K562 (cell line): ENCODE measurements around the gene MOK.

Source experiments
- IRF2 ChIP-seq: sonication (generic); formaldehyde crosslinking; IDR thresholded peaks from 2 replicates; pipeline ENCODE4 v1.8.1; 2022; ENCODE audit warnings: mild to moderate bottlenecking, missing genetic modification reagents
- NFIC ChIP-seq: fragments of 450-650 bp; IDR thresholded peaks from 2 replicates; pipeline ENCODE4 v1.6.1; 2017; ENCODE audit warnings: mild to moderate bottlenecking, inconsistent platforms
- POLR2B ChIP-seq: fragments of 450-650 bp; IDR thresholded peaks from 2 replicates; pipeline ENCODE4 v1.6.1; 2018; ENCODE audit warnings: low read depth; ENCODE audit not compliant: partially characterized antibody
- RFX5 ChIP-seq: IDR thresholded peaks from 2 replicates; pipeline ENCODE4 v1.6.1; 2011; ENCODE audit warnings: low read depth, mild to moderate bottlenecking, improper control_type of control experiment, low read length
- YY1 ChIP-seq, 3 experiments: IDR thresholded peaks; 2 replicates each; pipeline ENCODE4 v1.6.1; 2011; ENCODE audit warnings: low read length in 2 of 3, mild to moderate bottlenecking in 2 of 3, moderate library complexity in 2 of 3, borderline replicate concordance in 1 of 3, control low read depth in 1 of 3, low read depth in 1 of 3; ENCODE audit not compliant: insufficient read depth in 3 of 3, insufficient replicate concordance in 2 of 3, control insufficient read depth in 1 of 3, insufficient read length in 1 of 3; ENCODE audit errors: extremely low read depth in 1 of 3
- ZBTB7A ChIP-seq: IDR thresholded peaks from 2 replicates; pipeline ENCODE4 v1.6.1; 2011; ENCODE audit warnings: low read depth, mild to moderate bottlenecking, low read length, moderate library complexity, borderline replicate concordance; ENCODE audit not compliant: control insufficient read depth
- TF ChIP-seq, protein P1 (sequence below), 2 experiments: fragments of 450-650 bp; formaldehyde crosslinking in 1 of 2; IDR thresholded peaks; 2 replicates each; pipeline versions ENCODE4 v1.4.0 to v1.6.1; 2014 to 2020; ENCODE audit warnings: mild to moderate bottlenecking in 2 of 2, borderline replicate concordance in 1 of 2, low read depth in 1 of 2
- TF ChIP-seq, protein P2 (sequence below): fragments of 450-650 bp; IDR thresholded peaks from 2 replicates; pipeline ENCODE4 v1.6.1; 2018; ENCODE audit not compliant: partially characterized antibody
- TF ChIP-seq, protein P3 (sequence below), 3 experiments: IDR thresholded peaks in 2 of 3; conservative IDR thresholded peaks in 1 of 3; 2 replicates each; pipeline ENCODE4 v1.5.1; 2011 to 2012; ENCODE audit warnings: low read length in 3 of 3, mild to moderate bottlenecking in 3 of 3, control low read depth in 2 of 3, improper control_type of control experiment in 1 of 3, inconsistent platforms in 1 of 3, low read depth in 1 of 3, mixed read lengths in 1 of 3, moderate library complexity in 1 of 3; ENCODE audit not compliant: insufficient read depth in 2 of 3
- TF ChIP-seq, protein P4 (sequence below): sonication (generic); formaldehyde crosslinking; IDR thresholded peaks from 2 replicates; pipeline ENCODE4 v1.8.0; 2022; ENCODE audit warnings: missing genetic modification reagents, mild to moderate bottlenecking, borderline replicate concordance

DNA sequence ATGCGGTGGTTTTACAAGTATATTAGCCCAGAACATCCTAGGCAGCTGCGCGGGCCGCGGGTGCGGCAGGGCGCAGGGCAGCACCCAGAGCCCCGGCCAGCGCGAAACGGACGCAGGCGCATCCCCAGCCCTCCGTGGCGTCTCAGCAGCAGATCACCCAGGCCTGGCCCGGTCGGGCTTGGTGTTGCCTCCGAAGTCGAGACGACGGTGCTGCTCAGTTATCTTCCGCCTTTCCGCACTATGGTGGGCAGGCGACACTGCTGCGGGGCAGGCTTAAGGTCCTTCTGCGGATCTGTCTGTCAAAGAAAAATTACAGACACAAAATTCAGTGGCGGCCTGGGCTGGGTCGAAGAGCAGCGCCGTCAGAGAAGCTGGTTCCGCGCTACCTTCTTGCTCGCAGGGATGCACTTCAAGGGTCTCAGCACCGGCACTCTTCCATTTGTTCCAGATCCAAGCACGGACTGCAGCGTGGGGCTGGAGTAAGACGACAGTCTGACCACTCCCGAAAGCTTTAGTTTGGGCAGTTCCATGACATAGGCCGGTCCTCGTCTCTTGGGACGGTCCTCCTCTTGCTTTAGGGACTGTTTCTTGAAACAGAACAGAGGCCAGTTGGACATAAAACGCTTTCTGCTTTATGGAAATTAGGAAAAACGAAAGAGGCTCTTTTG, 75.8 kb downstream of the MOK start:
- TF ChIP-seq NFIC (no peak), ZBTB7A (no peak), YY1 (IDR thresholded peaks at IDR 0.05; ENCODE audit: borderline replicate concordance in 1 of 3, control insufficient read depth in 1 of 3, extremely low read depth in 1 of 3, insufficient read depth in 3 of 3, insufficient read length in 1 of 3, insufficient replicate concordance in 2 of 3, low read depth in 1 of 3, low read length in 2 of 3) (no peak), POLR2B (no peak), RFX5 (no peak), IRF2 (CRISPR knock-in tag) (no peak)
- TF ChIP-seq, protein P1, sequence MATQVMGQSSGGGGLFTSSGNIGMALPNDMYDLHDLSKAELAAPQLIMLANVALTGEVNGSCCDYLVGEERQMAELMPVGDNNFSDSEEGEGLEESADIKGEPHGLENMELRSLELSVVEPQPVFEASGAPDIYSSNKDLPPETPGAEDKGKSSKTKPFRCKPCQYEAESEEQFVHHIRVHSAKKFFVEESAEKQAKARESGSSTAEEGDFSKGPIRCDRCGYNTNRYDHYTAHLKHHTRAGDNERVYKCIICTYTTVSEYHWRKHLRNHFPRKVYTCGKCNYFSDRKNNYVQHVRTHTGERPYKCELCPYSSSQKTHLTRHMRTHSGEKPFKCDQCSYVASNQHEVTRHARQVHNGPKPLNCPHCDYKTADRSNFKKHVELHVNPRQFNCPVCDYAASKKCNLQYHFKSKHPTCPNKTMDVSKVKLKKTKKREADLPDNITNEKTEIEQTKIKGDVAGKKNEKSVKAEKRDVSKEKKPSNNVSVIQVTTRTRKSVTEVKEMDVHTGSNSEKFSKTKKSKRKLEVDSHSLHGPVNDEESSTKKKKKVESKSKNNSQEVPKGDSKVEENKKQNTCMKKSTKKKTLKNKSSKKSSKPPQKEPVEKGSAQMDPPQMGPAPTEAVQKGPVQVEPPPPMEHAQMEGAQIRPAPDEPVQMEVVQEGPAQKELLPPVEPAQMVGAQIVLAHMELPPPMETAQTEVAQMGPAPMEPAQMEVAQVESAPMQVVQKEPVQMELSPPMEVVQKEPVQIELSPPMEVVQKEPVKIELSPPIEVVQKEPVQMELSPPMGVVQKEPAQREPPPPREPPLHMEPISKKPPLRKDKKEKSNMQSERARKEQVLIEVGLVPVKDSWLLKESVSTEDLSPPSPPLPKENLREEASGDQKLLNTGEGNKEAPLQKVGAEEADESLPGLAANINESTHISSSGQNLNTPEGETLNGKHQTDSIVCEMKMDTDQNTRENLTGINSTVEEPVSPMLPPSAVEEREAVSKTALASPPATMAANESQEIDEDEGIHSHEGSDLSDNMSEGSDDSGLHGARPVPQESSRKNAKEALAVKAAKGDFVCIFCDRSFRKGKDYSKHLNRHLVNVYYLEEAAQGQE (IDR thresholded peaks at IDR 0.05; ENCODE audit: borderline replicate concordance): no peak
- TF ChIP-seq, protein P1 (CRISPR knock-in tag; IDR thresholded peaks at IDR 0.05; ENCODE audit: low read depth): no peak
- TF ChIP-seq, protein P2, sequence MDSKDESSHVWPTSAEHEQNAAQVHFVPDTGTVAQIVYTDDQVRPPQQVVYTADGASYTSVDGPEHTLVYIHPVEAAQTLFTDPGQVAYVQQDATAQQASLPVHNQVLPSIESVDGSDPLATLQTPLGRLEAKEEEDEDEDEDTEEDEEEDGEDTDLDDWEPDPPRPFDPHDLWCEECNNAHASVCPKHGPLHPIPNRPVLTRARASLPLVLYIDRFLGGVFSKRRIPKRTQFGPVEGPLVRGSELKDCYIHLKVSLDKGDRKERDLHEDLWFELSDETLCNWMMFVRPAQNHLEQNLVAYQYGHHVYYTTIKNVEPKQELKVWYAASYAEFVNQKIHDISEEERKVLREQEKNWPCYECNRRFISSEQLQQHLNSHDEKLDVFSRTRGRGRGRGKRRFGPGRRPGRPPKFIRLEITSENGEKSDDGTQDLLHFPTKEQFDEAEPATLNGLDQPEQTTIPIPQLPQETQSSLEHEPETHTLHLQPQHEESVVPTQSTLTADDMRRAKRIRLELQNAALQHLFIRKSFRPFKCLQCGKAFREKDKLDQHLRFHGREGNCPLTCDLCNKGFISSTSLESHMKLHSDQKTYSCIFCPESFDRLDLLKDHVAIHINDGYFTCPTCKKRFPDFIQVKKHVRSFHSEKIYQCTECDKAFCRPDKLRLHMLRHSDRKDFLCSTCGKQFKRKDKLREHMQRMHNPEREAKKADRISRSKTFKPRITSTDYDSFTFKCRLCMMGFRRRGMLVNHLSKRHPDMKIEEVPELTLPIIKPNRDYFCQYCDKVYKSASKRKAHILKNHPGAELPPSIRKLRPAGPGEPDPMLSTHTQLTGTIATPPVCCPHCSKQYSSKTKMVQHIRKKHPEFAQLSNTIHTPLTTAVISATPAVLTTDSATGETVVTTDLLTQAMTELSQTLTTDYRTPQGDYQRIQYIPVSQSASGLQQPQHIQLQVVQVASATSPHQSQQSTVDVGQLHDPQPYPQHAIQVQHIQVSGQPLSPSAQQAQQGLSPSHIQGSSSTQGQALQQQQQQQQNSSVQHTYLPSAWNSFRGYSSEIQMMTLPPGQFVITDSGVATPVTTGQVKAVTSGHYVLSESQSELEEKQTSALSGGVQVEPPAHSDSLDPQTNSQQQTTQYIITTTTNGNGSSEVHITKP: no peak
- TF ChIP-seq, protein P3, sequence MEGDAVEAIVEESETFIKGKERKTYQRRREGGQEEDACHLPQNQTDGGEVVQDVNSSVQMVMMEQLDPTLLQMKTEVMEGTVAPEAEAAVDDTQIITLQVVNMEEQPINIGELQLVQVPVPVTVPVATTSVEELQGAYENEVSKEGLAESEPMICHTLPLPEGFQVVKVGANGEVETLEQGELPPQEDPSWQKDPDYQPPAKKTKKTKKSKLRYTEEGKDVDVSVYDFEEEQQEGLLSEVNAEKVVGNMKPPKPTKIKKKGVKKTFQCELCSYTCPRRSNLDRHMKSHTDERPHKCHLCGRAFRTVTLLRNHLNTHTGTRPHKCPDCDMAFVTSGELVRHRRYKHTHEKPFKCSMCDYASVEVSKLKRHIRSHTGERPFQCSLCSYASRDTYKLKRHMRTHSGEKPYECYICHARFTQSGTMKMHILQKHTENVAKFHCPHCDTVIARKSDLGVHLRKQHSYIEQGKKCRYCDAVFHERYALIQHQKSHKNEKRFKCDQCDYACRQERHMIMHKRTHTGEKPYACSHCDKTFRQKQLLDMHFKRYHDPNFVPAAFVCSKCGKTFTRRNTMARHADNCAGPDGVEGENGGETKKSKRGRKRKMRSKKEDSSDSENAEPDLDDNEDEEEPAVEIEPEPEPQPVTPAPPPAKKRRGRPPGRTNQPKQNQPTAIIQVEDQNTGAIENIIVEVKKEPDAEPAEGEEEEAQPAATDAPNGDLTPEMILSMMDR (IDR thresholded peaks at IDR 0.05 in 2 of 3, conservative IDR thresholded peaks at IDR 0.05 in 1 of 3; ENCODE audit: insufficient read depth in 2 of 3, low read depth in 1 of 3, low read length in 3 of 3): no peak
- TF ChIP-seq, protein P4, sequence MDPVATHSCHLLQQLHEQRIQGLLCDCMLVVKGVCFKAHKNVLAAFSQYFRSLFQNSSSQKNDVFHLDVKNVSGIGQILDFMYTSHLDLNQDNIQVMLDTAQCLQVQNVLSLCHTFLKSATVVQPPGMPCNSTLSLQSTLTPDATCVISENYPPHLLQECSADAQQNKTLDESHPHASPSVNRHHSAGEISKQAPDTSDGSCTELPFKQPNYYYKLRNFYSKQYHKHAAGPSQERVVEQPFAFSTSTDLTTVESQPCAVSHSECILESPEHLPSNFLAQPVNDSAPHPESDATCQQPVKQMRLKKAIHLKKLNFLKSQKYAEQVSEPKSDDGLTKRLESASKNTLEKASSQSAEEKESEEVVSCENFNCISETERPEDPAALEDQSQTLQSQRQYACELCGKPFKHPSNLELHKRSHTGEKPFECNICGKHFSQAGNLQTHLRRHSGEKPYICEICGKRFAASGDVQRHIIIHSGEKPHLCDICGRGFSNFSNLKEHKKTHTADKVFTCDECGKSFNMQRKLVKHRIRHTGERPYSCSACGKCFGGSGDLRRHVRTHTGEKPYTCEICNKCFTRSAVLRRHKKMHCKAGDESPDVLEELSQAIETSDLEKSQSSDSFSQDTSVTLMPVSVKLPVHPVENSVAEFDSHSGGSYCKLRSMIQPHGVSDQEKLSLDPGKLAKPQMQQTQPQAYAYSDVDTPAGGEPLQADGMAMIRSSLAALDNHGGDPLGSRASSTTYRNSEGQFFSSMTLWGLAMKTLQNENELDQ: no peak
